Thyroid gland (tissue), 4 donors: ENCODE measurements around the gene LCP1. TPM values are rescaled to one million over a fixed set of nuclear protein-coding genes. Genes with fewer than 3 reads are reported as not detected.
"Not testable (repeated sequence)": the region's sequence is repeated elsewhere in the genome, so short reads cannot be mapped to it uniquely, and the experiment has no call there.

Source experiments
- DNase-seq, 2 donors: peaks; one replicate each; pipeline ENCODE4 v3.0.0-alpha.2; 2019
- H3K27ac ChIP-seq, 3 donors: fragments of 200-600 bp; sonication (generic); 1 replicate in 2 of 3; 2 replicates in 1 of 3; pipeline ENCODE4 v1.5.1; 2016 to 2019; ENCODE audit warnings: mild to moderate bottlenecking in 1 of 3, moderate library complexity in 1 of 3
- H3K27me3 ChIP-seq: fragments of 200-600 bp; sonication (generic); one replicate; pipeline ENCODE4 v1.5.1; 2019
- H3K36me3 ChIP-seq, 2 donors: fragments of 200-600 bp; sonication (generic); one replicate each; pipeline ENCODE4 v1.5.1; 2016 to 2019
- H3K4me1 ChIP-seq, 2 donors: fragments of 200-600 bp; sonication (generic); one replicate each; pipeline ENCODE4 v1.5.1; 2017 to 2019
- H3K4me3 ChIP-seq, 3 donors: fragments of 200-600 bp; sonication (generic); replicated peaks in 1 of 3; 1 replicate in 2 of 3; 2 replicates in 1 of 3; pipeline ENCODE4 v1.5.1; 2016; ENCODE audit warnings: mild to moderate bottlenecking in 1 of 3
- H3K9me3 ChIP-seq: fragments of 200-600 bp; sonication (generic); one replicate; pipeline ENCODE4 v1.5.1; 2017
- POLR2A ChIP-seq, 2 donors: fragments of 450-650 bp; IDR thresholded peaks; one replicate each; pipeline ENCODE4 v1.6.1; 2017; ENCODE audit warnings: antibody characterized with exemption in 2 of 2, mild to moderate bottlenecking in 2 of 2, moderate library complexity in 1 of 2
- WGBS, 2 donors: methylation state at CpG; one replicate each; pipeline ENCODE4 v1.1.5; 2017; 5-methylcytosine and 5-hydroxymethylcytosine counted together
- intact Hi-C: fragments of 100-400 bp; cut with DNase I; formaldehyde crosslinking; loops from one replicate; pipeline ENCODE4 v1.15.1; 2023
- total RNA-seq, 4 donors: library from RNA; depleted of rRNA; stranded (reverse); fragments of >200 nt; gene quantifications; one replicate each; pipeline ENCODE4 v1.2.3, GENCODE V29; 2016
- TF ChIP-seq, protein P1 (sequence below), 6 experiments: fragments of 200-600 bp in 3 of 6; fragments of 450-650 bp in 3 of 6; sonication (generic) in 3 of 6; IDR thresholded peaks; one replicate each; pipeline ENCODE4 v1.5.1; 2016 to 2019; ENCODE audit warnings: antibody characterized with exemption in 6 of 6, mild to moderate bottlenecking in 2 of 6, inconsistent platforms in 1 of 6, moderate library complexity in 1 of 6

Gene LCP1
- total RNA-seq, 4 donors from 2014 or later: 8.7 to 27.3 (median 11.9) TPM

DNA sequence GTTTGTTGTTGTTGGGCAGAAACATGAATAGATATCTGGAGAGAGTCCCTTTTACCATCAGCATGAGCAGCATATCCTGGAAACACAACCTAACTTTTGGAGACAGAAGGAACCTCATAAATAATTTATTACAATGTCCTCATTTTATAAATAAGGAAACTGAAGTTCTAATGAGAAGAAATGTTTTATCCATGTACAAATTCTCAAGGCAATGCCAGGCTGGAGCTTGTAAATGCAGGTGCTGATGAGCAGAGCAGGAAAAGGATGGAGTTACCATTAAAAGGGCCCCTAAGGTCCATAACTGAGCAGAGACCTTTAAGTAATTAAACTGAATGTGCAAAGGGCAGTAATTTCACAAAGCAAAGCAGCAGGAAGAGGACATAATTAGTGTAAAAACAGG is 17.3 kb downstream of the LCP1 start:
- Histone ChIP-seq H3K36me3 (no peaks in the 10 kb centered on the region), H3K27me3 (no peaks in the 10 kb centered on the region), H3K4me3 (no peak overlapping the region), H3K4me1 (no peaks in the 10 kb centered on the region), H3K9me3 (no peaks in the 10 kb centered on the region), H3K27ac (no peak overlapping the region)
- TF ChIP-seq POLR2A (IDR thresholded peaks at IDR 0.05): no peak
- TF ChIP-seq, protein P1, sequence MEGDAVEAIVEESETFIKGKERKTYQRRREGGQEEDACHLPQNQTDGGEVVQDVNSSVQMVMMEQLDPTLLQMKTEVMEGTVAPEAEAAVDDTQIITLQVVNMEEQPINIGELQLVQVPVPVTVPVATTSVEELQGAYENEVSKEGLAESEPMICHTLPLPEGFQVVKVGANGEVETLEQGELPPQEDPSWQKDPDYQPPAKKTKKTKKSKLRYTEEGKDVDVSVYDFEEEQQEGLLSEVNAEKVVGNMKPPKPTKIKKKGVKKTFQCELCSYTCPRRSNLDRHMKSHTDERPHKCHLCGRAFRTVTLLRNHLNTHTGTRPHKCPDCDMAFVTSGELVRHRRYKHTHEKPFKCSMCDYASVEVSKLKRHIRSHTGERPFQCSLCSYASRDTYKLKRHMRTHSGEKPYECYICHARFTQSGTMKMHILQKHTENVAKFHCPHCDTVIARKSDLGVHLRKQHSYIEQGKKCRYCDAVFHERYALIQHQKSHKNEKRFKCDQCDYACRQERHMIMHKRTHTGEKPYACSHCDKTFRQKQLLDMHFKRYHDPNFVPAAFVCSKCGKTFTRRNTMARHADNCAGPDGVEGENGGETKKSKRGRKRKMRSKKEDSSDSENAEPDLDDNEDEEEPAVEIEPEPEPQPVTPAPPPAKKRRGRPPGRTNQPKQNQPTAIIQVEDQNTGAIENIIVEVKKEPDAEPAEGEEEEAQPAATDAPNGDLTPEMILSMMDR (IDR thresholded peaks at IDR 0.05): no peak
- intact Hi-C loops: no loop called here
- no peak for DNase-seq

DNA sequence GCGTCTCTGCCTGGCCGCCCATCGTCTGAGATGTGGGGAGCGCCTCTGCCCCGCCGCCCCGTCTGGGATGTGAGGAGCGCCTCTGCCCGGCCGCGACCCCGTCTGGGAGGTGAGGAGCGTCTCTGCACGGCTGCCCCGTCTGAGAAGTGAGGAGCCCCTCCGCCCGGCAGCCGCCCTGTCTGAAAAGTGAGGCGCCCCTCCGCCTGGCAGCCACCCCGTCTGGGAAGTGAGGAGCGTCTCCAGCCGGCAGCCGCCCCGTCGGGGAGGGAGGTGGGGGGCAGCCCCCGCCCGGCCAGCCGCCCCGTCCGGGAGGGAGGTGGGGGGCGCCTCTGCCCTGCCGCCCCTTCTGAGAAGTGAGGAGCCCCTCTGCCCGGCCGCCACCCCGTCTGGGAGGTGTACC is 19.2 kb downstream of the LCP1 start:
- intact Hi-C loops: not testable (repeated sequence)
- WGBS, 2 donors: 97 to 98% methylated on average over 22 to 24 of the region's 36 CpGs

DNA sequence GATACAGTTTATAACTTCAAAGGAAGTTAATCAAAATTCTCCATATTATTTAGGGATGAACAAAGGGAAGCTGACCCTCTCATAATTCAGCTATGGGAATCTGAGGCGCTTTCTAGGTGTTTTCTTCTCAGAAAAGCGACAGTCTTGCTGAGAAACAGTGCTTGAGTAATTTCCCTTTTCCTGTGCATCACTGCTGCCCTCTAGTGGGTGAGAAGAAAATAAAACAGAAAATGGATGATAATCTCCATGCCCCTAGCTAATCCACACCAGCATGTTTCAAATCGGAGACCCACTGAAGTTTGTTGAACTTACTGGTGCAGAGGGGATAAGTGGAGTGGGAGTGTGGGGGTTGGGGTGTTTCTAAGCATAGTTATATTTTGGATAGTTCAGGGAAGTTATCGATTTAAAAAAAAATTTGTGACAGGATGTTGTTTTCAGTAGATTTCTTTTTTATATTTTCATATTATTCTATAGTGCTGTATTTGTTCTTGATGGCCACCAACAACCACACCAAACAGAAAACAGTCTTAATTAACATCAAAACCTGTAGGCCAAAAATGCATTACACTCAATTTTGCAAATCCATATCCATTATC is 21.4 kb downstream of the LCP1 start:
- Histone ChIP-seq H3K36me3 (no peaks in the 10 kb centered on the region), H3K27ac (no peak overlapping the region), H3K4me3 (no peak overlapping the region), H3K9me3 (no peaks in the 10 kb centered on the region), H3K27me3 (no peaks in the 10 kb centered on the region), H3K4me1 (no peaks in the 10 kb centered on the region)
- TF ChIP-seq, protein P1 (IDR thresholded peaks at IDR 0.05): peak; percentile 55 to 80 (median 72)
- no peak for TF ChIP-seq POLR2A (IDR thresholded peaks at IDR 0.05)
- 18 to 24% methylated on average over 4 of the region's 4 CpGs for WGBS, 2 donors
- intact Hi-C loops: no loop called here
- peak in 1 of 2 donors; percentile 10 for DNase-seq

More for the DNA sequence above, 19.2 kb downstream of the LCP1 start:
- H3K27me3 ChIP-seq, H3K27ac ChIP-seq, DNase-seq, H3K4me1 ChIP-seq, H3K36me3 ChIP-seq, H3K4me3 ChIP-seq, H3K9me3 ChIP-seq: not testable (repeated sequence)

DNA sequence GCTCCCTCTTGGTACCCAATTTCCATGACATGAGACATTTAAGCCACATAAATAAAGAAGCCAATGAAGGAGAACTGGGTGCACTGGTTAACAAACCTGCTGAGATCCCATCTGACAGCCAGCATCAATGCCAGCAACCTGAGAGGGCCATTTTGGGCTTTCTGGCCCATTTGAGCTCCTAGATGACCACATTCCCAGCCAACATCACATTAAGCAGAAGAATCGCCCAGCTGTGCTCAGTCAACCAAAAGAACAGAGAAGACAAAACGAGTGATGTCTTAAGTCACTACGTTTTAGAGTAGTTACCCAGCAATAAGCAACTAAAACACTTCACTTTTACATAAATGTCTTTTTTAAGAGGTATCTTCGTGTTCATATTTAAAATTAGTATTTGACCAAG is 21.9 kb downstream of the LCP1 start:
- intact Hi-C loops: no loop called here
- H3K4me1 ChIP-seq: no peaks in the 10 kb centered on the region
- H3K4me3 ChIP-seq: no peak overlapping the region
- H3K9me3 ChIP-seq: no peaks in the 10 kb centered on the region
- 63 to 67% methylated on average over 4 of the region's 4 CpGs for WGBS, 2 donors
- H3K36me3 ChIP-seq: no peaks in the 10 kb centered on the region
- no peak overlapping the region for H3K27ac ChIP-seq
- H3K27me3 ChIP-seq: no peaks in the 10 kb centered on the region
- TF ChIP-seq, protein P1 (IDR thresholded peaks at IDR 0.05): no peak
- no peak for TF ChIP-seq POLR2A (IDR thresholded peaks at IDR 0.05)
- no peak for DNase-seq

DNA sequence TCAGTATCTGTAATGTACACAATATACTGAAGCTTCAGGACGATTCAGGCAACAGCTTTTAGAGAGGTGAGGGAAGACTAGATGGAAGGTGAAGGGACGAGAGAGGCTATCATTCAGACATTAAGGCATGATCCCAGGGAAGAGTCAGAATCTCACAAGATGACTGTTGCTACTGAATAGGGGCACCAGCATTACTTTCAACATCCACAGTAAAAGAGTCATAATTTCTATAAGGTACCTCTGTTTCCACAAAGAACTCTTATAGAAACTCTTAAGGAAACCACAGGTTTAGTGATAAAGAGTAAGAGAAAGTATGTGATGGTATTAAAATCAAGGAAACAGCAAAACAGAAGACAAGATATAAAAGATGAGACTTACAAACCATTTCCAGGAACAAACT is 23.0 kb downstream of the LCP1 start:
- H3K9me3 ChIP-seq: no peaks in the 10 kb centered on the region
- intact Hi-C loops: loop anchor here (10.0 kb wide), 1 partner anchor 344 kb away; no protein-coding TSS in a partner anchor
- no peak overlapping the region for H3K4me3 ChIP-seq
- H3K27ac ChIP-seq: no peak overlapping the region
- no peaks in the 10 kb centered on the region for H3K36me3 ChIP-seq
- DNase-seq: no peak
- 89 to 95% methylated on average over 2 of the region's 2 CpGs for WGBS, 2 donors
- TF ChIP-seq, protein P1 (IDR thresholded peaks at IDR 0.05): no peak
- no peak for TF ChIP-seq POLR2A (IDR thresholded peaks at IDR 0.05)
- H3K27me3 ChIP-seq: no peaks in the 10 kb centered on the region
- H3K4me1 ChIP-seq: no peaks in the 10 kb centered on the region
